Body of pancreas (tissue), 4 donors: Measurements from ENCODE around the gene ZRSR2. TPM values are rescaled to one million over a fixed set of nuclear protein-coding genes. Genes with fewer than 3 reads are reported as not detected.

ENCODE experiments used
- ATAC-seq: fragments of 150-250 bp; one replicate; pipeline ENCODE4 v1.9.1; 2016
- DNase-seq, 4 donors: peaks; one replicate each; pipeline ENCODE4 v3.0.0-alpha.2; 2019
- H3K27ac ChIP-seq, 4 donors: fragments of 200-600 bp; sonication (generic); 1 replicate in 3 of 4; 2 replicates in 1 of 4; pipeline versions ENCODE4 v1.5.1 to v1.6.1; 2016 to 2019; ENCODE audit warnings: mild to moderate bottlenecking in 1 of 4, mixed read lengths in 1 of 4, moderate library complexity in 1 of 4
- H3K27me3 ChIP-seq, 2 donors: fragments of 200-600 bp; sonication (generic); one replicate each; pipeline ENCODE4 v1.6.0; 2016; ENCODE audit warnings: mild to moderate bottlenecking in 1 of 2
- H3K36me3 ChIP-seq, 2 donors: fragments of 200-600 bp; sonication (generic); replicated peaks in 1 of 2; 2 replicates each; pipeline ENCODE4 v1.5.1; 2016; ENCODE audit warnings: low read depth in 2 of 2; ENCODE audit not compliant: insufficient read depth in 1 of 2
- H3K4me1 ChIP-seq: fragments of 200-600 bp; sonication (generic); one replicate; pipeline ENCODE4 v1.6.0; 2016
- H3K4me3 ChIP-seq, 2 donors: fragments of 200-600 bp; sonication (generic); 1 replicate in 1 of 2; 2 replicates in 1 of 2; pipeline ENCODE4 v1.5.1; 2016 to 2019
- H3K9me3 ChIP-seq, 3 donors: fragments of 200-600 bp; sonication (generic); 1 replicate in 2 of 3; 2 replicates in 1 of 3; pipeline ENCODE4 v1.5.1; 2016
- POLR2A ChIP-seq, 3 donors: fragments of 450-650 bp; IDR thresholded peaks; one replicate each; pipeline ENCODE4 v1.6.1; 2016; ENCODE audit warnings: antibody characterized with exemption in 3 of 3, mild to moderate bottlenecking in 2 of 3
- WGBS, 2 donors: methylation state at CpG; one replicate each; pipeline ENCODE4 v1.1.5; 2017; 5-methylcytosine and 5-hydroxymethylcytosine counted together
- intact Hi-C: fragments of 100-400 bp; cut with DNase I; formaldehyde crosslinking; loops from one replicate; pipeline ENCODE4 v1.15.1; 2023
- total RNA-seq, 2 donors: library from RNA; depleted of rRNA; stranded (reverse); fragments of >200 nt; gene quantifications; one replicate each; pipeline ENCODE4 v1.1.0, GENCODE V29; 2016
- TF ChIP-seq, protein P1 (sequence below), 7 experiments: fragments of 450-650 bp in 4 of 7; fragments of 200-600 bp in 3 of 7; sonication (generic) in 3 of 7; IDR thresholded peaks; one replicate each; pipeline ENCODE4 v1.5.1; 2016 to 2019; ENCODE audit warnings: antibody characterized with exemption in 7 of 7

The ZRSR2 gene
- total RNA-seq, 2 donors from 2014 or later: 5.7 to 9.2 TPM

DNA sequence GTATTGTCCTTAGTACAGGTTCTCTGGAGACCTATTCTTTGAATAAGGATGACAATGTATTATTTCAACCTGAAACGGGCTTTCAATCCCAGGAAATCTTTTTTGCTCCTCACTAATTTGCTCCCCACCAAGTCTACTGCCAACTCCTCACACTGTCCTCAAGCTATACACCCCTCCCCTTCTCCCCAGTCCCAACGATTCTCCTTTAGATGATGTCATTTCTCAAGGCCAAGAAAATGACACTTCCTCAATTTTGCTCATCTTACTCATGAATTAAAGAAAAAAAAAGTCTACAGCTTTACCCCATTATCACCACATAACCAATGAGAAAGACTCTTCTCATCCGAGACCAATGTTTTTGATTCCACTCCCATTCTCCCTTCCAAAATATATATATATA is 43.8 kb downstream of the ZRSR2 start:
- intact Hi-C loops: no loop called here
- Histone ChIP-seq H3K27me3 (no peaks in the 10 kb centered on the region), H3K27ac (no peak overlapping the region), H3K4me1 (no peaks in the 10 kb centered on the region), H3K9me3 (no peaks in the 10 kb centered on the region), H3K4me3 (no peak overlapping the region), H3K36me3 (no peaks in the 10 kb centered on the region)
- WGBS, 2 donors: 62 to 67% methylated on average over 2 to 3 of the region's 3 CpGs
- ATAC-seq (no peak), DNase-seq (no peak)
- no peak for TF ChIP-seq POLR2A (IDR thresholded peaks at IDR 0.05)
- TF ChIP-seq, protein P1, sequence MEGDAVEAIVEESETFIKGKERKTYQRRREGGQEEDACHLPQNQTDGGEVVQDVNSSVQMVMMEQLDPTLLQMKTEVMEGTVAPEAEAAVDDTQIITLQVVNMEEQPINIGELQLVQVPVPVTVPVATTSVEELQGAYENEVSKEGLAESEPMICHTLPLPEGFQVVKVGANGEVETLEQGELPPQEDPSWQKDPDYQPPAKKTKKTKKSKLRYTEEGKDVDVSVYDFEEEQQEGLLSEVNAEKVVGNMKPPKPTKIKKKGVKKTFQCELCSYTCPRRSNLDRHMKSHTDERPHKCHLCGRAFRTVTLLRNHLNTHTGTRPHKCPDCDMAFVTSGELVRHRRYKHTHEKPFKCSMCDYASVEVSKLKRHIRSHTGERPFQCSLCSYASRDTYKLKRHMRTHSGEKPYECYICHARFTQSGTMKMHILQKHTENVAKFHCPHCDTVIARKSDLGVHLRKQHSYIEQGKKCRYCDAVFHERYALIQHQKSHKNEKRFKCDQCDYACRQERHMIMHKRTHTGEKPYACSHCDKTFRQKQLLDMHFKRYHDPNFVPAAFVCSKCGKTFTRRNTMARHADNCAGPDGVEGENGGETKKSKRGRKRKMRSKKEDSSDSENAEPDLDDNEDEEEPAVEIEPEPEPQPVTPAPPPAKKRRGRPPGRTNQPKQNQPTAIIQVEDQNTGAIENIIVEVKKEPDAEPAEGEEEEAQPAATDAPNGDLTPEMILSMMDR (IDR thresholded peaks at IDR 0.05): no peak

DNA sequence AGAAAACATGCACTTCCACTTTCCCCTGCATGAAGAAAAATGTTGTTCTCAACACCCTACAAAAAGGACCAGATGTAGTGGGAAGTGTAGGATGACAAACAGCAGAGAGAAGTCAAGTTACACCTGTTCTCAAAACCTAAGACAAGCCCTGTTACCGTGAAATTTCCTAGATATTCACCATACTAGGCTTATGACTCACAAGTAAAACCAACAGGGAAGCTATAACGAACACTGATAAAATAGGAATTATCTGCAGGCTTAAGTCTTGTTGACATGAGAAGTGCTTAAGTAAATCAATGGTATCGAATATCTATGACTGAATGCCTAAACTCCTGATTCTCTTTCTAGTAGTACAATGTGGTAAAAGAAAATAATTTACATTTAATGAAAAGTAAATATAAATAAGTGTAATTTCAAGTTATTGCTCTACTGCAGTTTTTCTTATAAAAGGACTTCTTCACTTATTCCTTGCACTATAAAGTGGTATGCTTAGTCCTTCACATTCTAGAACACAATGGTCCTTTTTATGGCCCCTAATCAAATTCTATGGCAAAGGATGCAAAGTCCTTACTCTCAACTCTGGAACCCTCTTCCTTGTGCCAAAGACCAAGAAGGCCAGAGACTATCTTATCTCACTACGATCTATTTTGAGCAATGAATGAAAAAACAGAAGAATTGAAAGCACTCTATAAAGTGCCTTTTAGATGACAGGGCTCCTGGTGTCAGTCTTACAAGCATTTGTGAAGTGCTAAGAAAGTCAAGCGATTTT is 44.7 kb downstream of the ZRSR2 start:
- H3K36me3 ChIP-seq: no peaks in the 10 kb centered on the region
- H3K27ac ChIP-seq: no peak overlapping the region
- DNase-seq (no peak), ATAC-seq (no peak)
- no peaks in the 10 kb centered on the region for H3K27me3 ChIP-seq
- no peak overlapping the region for H3K4me3 ChIP-seq
- 52 to 60% methylated on average over 5 of the region's 5 CpGs for WGBS, 2 donors
- no peaks in the 10 kb centered on the region for H3K9me3 ChIP-seq
- TF ChIP-seq, protein P1 (IDR thresholded peaks at IDR 0.05): no peak
- no peak for TF ChIP-seq POLR2A (IDR thresholded peaks at IDR 0.05)
- intact Hi-C loops: no loop called here
- H3K4me1 ChIP-seq: no peaks in the 10 kb centered on the region

DNA sequence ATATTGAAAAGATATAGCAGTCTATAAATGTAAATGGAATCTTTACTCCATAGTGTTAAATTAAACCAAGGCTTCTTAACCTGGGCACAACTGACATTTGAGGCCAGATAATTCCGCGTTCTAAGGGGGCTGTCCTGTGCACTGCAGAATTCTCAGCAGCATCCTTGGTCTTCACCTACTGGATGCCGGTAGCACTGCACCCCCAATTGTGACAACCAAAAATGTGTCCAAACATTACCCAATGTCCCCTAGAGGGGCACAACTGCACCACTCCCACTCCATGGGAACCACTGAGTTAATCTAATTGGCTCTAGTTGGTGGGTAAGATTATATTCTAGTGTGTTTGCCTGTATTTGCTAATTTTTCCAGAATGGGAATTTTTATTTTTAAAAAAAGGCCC is 47.7 kb downstream of the ZRSR2 start:
- 80 to 100% methylated on average over 3 of the region's 3 CpGs for WGBS, 2 donors
- no peaks in the 10 kb centered on the region for H3K9me3 ChIP-seq
- intact Hi-C loops: no loop called here
- DNase-seq: no peak
- no peak overlapping the region for H3K27ac ChIP-seq
- ATAC-seq: no peak
- H3K4me1 ChIP-seq: no peaks in the 10 kb centered on the region
- H3K27me3 ChIP-seq: no peaks in the 10 kb centered on the region
- H3K36me3 ChIP-seq: no peaks in the 10 kb centered on the region
- TF ChIP-seq POLR2A (IDR thresholded peaks at IDR 0.05): no peak
- TF ChIP-seq, protein P1 (IDR thresholded peaks at IDR 0.05): no peak
- H3K4me3 ChIP-seq: no peak overlapping the region

DNA sequence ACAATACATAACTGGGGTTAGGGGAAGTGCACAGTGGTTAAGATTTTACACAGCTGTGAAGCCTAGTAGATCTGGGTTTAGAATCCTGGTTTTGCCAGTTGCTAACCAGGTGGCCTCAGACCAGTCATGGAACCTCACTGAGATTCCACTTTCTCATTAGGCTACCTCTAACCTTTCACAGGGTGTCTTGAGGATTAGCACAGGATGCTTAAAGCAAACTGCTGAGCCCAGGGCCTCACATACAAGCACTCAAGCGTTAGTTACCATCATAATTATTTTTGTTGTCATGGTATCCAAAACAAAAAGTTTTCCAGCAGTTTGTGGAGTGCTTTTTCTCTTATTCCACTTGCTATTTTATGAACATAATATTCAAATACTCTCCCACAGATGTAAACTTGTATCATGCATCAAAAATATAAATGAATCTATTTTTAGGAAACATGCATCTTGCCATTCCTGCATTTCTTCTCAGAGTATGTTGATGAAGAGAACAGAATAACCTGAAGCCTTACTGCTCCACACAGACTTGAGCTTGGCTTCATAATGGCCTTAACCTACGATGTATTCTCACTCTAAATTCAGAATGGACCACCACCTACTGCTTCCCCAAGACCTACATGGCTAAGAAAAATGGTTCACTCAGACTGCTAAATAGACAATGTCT is 51.7 kb downstream of the ZRSR2 start:
- Histone ChIP-seq H3K36me3 (no peaks in the 10 kb centered on the region), H3K27me3 (no peaks in the 10 kb centered on the region), H3K4me1 (no peaks in the 10 kb centered on the region), H3K27ac (no peak overlapping the region), H3K9me3 (no peaks in the 10 kb centered on the region), H3K4me3 (no peak overlapping the region)
- intact Hi-C loops: no loop called here
- TF ChIP-seq POLR2A (IDR thresholded peaks at IDR 0.05): no peak
- TF ChIP-seq, protein P1 (IDR thresholded peaks at IDR 0.05): no peak
- ATAC-seq (no peak), DNase-seq (no peak)
- WGBS, 2 donors: 83 to 90% methylated on average over 2 of the region's 2 CpGs
